ENCODE measurements around the gene CNKSR3.
A peak's percentile ranks its signal among the peaks of the same experiment; 100 is the strongest.

The CNKSR3 gene

DNA sequence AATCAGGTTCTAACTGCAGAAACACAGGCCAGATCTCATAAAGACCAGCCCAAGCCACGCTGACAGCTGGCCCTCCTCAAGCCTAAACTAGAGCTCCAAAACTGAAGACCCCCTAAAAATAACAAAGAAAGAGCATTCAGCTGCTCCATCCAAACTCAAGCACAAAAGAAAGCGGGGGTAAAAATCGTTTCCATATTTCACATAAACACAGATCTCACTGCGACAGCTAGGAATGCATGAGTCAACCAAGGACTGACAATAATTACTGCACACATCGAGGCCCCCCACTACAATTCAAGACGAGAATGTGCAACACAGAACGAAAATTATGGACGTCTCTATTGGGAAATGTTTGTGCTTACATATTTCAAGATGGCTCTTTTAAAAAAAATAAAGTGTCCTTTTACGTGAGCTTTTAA lies 31.1 kb downstream of the CNKSR3 start:
- peak; percentile 86 to 87 for DNase-seq (ENCODE audit: low read depth in 2 of 2)

DNA sequence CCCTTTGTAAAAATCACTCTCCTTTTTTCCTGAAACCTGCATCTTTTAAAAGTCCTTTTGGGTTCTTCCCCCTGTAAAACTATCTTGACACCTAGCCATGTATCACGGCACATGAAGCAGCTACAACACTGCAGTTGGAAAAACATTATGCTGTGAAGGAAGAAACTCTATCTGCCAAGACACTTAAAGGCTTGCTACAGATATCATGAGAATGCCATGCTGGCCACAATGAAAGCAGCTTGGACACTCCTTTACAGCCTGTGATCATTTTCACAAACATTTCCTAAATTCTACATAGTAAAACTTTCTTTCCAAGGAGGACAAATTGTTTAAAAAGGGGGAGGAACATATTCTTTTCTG lies 31.8 kb downstream of the CNKSR3 start:
- DNase-seq (ENCODE audit: low read depth in 2 of 2): no peak

DNA sequence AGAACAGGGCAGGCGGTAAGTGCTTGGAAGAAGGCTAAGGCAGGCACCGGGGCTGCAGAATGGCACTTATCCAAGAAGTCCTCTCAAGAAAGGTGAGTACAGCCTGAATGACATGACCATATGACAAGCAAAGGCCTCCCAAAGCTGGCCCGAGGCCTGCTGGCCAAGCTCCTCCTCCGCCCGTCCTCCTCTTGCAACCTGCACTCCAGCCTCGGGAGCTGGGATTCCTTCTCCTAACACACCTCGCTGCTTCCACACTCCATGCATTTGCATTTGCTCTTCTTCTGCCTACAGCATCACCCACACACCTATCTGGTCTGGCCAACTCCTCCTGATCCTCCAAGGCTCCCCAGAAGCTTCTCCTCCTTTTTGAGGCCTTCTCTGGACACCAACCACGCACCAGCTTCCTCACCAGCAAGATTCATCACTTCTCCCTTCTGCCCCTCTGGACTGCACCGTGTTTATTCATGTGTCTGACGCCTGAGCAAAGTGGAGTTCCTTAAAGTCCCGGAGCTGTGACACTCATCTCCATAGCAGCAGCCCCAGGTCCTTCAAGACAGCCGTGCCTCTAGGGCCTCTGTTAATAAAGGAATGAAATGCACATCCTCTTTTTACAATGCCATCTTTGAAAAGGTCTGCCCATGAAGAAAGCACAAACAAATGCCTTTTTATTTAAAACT lies 32.3 kb downstream of the CNKSR3 start:
- no peak for DNase-seq (ENCODE audit: low read depth in 2 of 2)

DNA sequence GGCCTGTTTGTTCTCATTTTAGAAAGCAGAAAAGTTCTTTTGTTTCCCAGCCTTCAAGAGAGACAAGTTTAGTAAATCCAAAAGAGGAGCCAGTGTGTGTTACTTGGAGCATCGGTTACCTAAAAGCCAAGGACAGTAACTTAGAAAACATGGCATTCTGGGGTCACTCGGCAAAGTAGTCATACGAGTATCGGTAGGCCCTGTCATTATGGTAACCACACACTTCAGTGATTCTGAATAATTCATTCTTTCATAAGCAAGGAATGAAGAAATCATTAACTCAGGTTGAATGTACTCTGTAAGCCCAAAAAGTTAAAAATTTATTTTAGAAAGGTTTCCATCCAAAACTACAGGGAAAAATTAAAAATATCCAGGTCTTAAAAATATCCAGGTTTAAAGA lies 34.0 kb downstream of the CNKSR3 start:
- no peak for DNase-seq (ENCODE audit: low read depth in 2 of 2)

DNA sequence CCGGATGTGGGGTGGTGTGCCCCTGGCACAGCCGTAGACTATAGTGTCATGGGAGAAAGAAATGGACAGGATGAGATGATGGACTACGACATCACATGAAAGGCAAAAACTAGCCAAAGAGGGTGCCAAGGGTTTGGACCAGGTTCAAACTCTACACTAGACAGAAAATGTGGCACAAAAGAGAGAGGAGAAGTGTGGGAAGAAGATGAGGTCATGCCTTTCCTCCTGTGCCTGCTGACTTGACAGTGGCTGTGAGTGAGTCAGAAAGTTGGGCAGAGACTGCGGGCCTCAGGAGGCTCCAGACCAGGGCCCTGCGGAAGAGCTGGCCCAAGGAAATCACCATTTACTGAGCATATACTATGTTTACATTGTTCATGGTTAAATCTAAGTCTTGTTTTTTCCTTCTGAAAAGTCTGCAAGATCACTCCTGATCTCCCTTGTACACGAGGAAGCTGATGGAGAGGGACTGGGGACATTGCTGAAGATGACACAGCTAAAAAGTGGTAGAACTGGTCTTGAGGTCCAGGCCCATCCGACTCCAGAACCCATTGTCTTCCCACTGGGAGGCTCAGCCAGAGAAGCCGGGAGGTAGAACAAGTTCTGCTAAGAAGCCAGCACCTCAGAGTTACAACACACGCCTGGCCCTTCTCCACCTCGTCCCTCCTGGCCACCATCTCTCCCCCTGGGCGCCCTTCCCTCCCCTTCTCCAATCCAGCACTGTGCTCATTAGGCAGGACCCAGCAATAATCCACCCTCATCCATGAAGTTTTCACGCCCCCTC lies 35.6 kb downstream of the CNKSR3 start:
- no peak for DNase-seq (ENCODE audit: low read depth in 2 of 2)

DNA sequence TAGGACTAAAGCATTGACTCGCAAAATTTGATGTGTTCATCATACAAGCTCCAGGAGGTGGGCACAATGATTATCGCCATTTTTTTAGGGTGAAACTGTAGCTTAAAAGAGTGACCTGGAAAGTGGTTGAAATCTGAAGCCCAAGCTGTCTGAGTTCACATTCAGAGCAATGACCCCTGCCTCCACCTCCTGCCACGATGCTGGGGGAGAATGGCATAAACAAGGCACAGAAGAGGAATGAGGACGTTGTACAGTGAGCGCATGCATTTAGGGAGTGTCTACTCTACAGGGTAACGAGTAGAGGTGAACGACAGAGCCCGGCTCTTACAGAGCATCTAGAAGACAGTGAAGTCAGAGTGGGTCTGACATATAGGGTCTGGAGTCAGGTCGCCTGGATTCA lies 37.2 kb downstream of the CNKSR3 start:
- DNase-seq (ENCODE audit: low read depth in 2 of 2): no peak

DNA sequence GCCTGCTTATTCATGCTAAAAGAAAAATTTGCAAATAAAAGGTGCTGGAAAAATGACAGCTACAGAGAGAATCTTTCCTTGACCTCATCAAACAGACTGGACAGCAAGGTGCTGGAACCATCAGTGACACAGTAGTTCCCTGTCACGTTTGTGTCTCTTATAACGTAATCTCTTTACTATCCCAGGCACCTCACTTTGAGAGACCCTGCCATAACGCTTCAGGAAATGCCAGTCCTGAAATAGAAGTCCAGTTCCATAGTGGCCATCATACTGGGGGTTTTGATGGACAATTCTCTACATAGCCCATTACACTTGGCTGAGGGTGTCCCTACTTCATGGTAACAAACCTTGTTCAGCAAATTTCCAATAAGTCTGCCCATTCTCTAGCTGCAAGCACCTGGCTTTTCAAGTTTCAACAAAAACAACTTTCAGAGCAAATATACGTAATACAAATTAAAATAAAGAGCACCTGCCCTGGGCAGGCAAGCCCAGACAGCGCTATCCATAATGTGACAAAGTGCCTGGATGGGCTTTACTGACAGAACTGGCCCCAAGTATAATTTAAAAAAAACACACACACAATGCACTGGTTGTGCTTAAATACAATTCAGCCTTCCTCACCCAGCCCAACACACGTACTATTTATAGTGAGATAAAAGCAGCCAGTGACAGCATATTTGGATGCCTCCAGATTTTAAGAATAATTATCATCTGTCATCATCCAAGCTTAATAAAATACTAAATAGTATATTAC lies 38.7 kb downstream of the CNKSR3 start:
- DNase-seq (ENCODE audit: low read depth in 2 of 2): no peak

DNA sequence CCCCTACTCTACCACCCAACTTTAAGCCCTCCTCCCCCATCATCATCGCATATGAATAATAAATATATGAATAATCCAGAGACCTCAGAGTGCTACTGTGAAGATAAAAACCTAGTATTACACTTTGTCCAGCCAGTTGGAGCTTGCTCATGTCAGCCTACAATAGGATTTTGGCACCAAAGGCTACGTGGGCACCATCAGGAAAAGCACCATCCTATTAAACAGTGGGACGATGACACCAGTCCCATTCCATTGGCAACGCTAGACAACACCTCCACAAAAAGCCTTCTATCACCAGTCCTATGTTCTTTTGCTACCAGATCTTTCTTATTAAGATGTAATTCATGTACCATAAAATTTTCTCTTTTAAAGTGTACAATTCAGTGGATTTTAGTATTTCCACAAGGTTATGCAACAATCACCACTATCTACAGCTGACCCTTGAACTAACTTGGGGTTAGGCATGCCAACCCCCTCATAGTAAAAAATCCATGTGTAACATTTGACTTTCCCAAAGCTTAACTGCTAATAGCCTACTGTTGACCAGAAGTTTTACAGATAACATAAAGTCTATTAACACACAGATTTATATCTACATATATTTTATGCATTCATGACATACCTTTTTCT lies 41.1 kb downstream of the CNKSR3 start:
- DNase-seq (ENCODE audit: low read depth in 2 of 2): no peak

DNA sequence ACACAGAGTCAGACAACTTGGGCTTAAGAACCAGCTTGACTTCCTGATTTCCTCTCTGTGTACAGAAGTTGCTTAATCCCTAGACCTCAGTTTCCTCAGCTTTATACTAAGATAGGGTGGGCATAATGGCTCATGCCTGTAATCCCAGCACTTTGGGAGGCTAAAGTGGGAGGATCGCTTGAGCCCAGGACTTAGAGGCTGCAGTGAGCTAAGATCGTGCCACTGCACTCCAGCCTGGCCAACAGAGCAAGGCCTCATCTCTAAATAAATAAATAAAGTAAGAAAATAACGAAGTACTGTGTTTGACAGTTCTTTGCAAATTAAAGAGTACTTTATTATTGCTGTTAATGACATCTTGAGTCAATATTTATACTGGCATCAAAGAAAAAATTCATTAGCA lies 41.7 kb downstream of the CNKSR3 start:
- DNase-seq (ENCODE audit: low read depth in 2 of 2): no peak

DNA sequence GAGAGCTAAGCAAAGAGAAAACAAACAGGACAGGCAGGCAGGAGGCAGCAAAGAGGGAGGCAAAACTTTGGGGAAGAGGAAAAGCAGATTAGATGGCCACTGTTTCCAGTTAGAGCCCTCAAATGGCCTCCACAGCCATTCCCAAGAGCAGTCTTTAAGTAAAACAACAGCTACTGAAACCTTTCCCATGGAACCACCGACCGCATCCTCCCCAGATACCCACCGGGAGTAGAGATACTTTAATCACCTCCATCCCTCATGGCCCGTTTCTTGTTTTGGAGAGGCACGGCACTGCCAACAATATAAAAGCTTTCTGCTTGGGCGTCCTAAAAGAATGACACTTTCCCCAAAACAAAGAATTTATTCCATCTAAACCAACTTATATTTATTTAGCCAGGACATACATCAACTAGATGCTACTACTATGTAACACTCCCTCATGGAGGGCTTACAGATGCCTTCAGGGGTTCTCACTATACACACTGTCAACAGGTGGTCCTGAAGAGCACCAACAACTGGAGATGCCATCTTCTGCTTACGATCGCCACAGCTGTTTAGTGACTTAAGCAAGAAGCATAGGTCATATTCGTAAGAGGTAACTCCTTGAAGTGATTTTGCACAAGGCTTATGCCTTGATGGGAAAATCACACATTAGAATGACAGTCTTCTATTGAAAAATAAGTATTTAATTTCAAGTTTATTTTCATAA lies 43.4 kb downstream of the CNKSR3 start:
- DNase-seq (ENCODE audit: low read depth in 2 of 2): no peak

DNA sequence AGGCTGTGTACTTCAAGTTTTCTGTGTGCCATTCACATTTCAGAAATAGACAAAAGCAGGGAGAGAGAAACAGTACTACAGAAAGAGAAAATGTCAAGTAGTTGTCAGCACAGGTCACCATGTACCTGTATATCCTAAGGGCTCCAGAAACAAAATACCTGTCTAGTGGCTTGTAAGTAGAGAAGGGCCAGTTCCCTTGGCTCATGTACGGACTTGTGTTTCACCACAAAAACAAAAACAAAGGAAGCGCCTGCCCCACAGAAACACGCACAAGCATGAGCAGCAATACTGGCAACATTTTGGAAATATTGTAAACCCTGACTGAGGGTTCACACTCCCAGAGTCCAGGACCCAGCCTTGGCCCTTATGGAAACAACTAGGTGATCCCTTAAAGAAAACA lies 44.3 kb downstream of the CNKSR3 start:
- no peak for DNase-seq (ENCODE audit: low read depth in 2 of 2)

DNA sequence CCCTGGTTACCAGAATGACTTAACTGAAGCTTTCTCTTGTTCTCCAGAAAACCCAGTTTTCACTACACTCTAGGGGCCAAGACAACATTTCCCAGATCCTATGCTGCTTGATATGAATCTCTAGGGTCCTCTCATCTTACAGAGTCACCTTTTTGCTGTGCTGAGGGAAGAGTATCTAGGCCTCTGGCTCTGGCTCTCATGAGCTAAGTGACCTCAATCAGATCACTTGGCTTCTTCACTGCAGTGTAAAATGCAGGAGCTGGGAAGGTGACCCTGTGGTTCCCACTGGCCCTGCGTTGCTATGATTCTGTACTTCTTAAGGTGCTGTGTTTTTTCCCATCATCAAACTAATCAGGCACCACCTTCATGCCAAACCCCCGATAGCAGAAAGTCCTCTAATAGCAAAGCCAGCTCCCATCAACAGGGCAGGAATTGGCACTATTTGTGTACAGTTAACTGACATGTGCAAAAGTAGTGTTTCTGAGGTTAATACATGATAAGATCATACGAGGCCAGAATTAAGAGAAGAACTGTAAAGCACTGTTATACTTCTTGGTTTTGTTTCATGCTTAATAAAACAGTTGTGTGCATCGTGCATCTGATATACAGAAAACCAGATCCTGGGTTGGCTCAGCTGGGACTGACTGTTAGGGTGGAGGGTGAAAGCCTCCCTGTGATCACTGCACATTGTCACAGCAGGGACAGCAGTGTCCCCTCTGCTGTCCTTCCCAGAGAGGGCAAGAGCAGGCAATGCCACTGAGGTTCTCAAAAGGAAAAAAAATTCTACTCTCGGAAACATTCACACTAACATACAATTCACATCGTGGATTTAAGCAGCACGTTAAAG lies 46.7 kb downstream of the CNKSR3 start:
- no peak for DNase-seq (ENCODE audit: low read depth in 2 of 2)

DNA sequence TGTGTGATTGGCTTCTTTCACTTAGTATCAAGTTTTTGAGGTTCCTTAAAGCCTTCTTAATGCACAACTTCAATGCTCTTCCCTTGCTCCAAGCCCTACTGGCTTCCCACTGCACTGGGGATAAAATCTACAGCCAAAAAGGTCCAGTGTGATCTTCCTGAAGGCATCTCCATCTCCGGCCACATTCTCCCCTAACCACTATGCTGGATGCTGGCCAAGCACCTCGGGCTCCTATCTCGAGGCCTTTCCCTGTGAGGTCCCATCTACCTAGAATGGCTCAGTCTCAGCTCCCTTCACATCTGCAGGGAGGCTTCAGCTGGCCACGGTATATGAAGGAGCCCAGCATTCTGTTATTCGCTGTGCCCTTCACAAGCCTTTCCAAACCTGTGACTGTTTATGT lies 48.1 kb downstream of the CNKSR3 start:
- no peak for DNase-seq (ENCODE audit: low read depth in 2 of 2)

DNA sequence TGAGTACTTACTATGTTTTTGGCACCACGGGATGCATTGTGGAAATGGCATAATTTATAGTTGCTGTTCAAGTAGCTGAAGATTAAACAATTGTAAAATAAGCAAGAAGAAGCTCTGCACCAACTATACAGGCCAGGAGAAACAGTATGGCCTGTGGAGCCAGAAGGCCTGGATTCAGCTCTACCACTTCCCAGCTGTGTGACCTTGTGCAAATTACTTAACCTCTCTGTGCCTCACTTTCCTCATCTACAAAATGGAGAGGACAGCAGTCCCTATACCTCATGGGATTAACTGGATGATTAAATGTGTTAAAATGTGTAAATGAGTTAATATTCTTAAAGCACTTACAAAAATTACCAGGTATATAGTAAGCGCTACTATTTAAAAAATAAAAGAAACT lies 49.1 kb downstream of the CNKSR3 start:
- no peak for DNase-seq (ENCODE audit: low read depth in 2 of 2)

DNA sequence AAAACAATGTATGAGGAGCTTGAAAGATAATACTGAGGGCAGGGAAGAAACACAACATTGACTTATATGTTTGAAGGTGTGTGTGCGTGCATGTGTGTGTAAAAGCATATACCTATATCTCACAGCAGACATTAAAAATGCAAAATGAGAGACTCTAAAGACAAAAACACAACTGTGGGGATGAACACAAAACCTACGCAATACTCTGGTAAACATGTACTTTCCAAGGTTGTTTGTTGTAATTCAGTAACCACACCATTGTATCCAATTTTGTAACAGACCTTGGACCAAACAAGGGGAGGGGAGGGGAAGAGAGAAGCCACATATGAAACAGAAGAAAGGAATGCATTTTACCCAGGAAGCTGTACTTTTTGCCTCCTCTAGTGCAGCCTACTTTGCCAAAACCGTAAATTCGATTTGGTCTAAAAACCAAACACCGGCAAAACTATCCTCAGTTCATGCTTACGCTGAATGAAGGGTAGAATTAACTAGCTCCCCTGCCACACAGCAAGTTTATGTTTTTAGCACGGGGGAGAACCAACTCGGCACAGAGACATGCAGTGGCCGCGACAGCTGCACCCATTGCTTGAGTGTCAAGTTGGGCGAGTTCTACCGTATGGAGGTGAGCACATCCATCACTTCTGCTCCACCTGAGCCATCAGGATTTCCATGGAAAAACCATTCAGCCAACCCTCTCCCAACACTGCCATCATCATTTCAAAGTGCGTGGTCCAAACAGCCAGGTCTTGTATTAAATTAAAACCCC lies 50.0 kb downstream of the CNKSR3 start:
- no peak for DNase-seq (ENCODE audit: low read depth in 2 of 2)

DNA sequence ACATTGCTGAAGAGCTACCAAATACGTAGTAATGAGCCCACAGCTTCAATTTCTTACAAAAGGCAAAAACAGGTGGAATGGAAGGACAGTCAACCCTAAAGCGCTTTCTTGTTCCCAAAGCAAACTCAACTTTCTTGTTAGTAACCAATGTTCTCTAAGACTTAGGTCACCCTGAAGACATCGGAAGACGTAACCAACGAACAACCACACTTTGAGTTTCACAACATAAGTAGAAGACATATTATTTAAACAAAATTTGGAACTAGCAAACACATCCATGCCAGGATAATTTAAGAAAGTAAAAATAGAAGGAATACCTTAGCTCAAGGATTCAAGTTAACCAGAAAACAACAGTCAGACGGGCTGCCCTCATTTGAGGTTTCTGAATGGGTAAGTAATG lies 51.0 kb downstream of the CNKSR3 start:
- no peak for DNase-seq (ENCODE audit: low read depth in 2 of 2)

DNA sequence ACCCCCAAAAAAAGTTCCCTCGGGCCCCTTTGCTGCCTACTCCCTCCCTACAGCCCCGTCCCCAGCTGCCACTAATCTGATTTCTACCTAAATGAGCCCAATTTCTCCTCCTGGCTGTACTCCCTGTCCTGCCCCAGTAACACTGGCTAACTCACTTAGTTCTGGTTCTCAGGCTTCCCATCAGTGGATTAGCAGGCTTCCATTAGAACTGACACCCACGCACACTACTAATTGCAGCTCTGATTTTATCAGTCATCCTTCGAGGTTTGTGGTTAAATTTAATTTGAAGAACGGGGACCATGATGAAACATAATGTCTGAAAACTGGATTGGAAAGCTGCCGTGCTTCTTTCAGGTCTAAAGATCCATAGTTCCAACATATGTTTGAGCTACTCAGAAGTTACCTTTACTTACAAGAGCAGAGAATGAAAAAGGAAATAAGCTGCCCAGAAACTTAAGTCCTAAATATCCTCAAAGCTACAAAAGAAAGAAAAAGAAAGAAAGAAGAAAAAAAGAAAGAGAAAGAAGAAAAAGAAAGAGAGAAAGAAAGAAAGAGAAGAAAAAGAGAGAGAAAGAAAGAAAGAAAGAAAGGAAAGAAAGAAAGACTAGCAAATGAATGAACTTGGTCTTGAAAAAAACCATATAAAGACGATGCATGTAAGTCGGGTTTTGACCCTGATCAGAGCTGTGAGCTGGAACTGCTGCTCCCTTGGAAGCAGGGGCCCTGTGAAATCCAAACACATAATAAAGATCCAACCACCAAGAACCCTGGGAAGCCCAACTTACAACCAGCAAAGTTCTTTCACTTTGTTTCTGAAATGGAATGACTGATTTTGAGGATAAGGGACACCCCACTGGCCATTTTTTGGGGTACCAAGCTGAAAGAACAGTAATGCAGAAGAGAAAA lies 51.7 kb downstream of the CNKSR3 start:
- no peak for DNase-seq (ENCODE audit: low read depth in 2 of 2)

DNA sequence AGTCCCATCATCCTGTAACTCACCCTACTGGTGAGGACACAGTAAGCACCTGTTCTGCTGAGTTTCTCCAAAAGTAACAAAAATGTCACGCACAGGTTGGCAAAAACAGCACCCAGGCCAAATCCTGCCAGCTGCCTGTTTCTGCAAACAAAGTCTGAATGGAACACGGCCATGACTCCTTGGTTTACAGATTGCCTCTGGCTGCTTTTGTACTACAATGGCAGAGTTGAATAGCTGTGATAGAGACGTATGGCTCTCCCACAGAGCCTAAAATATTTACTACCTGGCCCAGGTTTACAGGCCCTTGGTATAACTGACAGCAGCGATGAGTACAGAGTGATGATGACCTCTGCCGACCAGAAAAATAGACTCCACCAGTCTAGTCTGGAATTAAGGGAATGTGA lies 52.6 kb downstream of the CNKSR3 start:
- no peak for DNase-seq (ENCODE audit: low read depth in 2 of 2)
